GM23248 (cell line): ENCODE results near the gene TEAD4.

Experiments used
- EZH2 ChIP-seq: fragments of 200-600 bp; sonication (generic); IDR thresholded peaks from 2 replicates; pipeline ENCODE4 v1.6.1; 2018; ENCODE audit warnings: antibody characterized with exemption, mild to moderate bottlenecking; ENCODE audit not compliant: insufficient read depth, poor library complexity, severe bottlenecking
- EZH2phosphoT487 ChIP-seq: fragments of 200-600 bp; sonication (generic); IDR thresholded peaks from 2 replicates; pipeline ENCODE4 v1.6.1; 2018; ENCODE audit warnings: antibody characterized with exemption, moderate library complexity, mild to moderate bottlenecking, low read depth; ENCODE audit not compliant: insufficient read depth

DNA sequence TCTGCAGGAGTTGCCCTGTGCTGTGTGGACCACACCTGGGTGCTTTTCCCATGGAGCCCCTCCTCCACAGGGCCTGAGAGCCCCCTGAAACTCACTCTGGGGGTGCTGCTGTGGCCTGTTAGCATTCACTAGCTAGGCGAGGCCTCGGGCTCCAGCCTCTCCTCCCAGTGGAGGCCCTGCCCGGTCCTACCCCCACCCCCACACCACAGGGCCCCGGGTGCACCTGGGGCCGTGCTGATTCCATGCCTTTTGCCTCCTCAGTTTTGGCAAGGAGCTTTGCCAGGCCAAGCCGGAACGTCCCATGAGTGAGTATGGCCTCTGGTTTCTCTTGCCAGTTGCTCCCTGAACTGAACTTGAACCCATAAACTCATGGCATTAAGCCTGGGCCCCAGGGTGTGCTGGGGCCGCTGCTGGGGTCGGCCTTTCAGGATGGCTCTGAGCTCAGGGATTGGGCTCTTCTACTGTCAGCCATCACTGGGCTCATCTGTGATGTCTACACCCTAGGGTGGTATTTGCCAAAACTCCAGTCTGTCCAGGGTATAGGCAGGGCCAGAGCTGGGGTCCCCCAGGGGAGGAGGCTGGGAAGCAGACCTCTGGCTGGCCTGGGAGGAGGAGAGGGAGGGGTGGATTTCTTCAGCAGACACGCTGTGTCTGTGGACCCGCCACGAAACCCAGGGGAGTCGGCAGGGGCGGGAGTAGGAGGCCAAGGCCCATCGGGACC is 59.2 kb downstream of the TEAD4 start:
- TF ChIP-seq EZH2 (no peak), EZH2phosphoT487 (no peak)
